ENCODE measurements around the gene SBF1.

GRCh38 chr22:50474710-50475651, at the start of gene SBF1:
- no peak for TF ChIP-seq ZFP3 (CRISPR knock-in tag; IDR thresholded peaks at IDR 0.05)
- TF ChIP-seq CREB5 (CRISPR knock-in tag; IDR thresholded peaks at IDR 0.05; ENCODE audit: low read depth): no peak
- no peak for TF ChIP-seq ARNTL (CRISPR knock-in tag; IDR thresholded peaks at IDR 0.05; ENCODE audit: borderline replicate concordance, low read depth)
- no peak for TF ChIP-seq PATZ1 (CRISPR knock-in tag; IDR thresholded peaks at IDR 0.05; ENCODE audit: borderline replicate concordance)
- no peak for TF ChIP-seq ZFP30 (CRISPR knock-in tag; IDR thresholded peaks at IDR 0.05)
- no peak for TF ChIP-seq RARB (CRISPR knock-in tag; IDR thresholded peaks at IDR 0.05)
- no peak for TF ChIP-seq SNAI2 (CRISPR knock-in tag; IDR thresholded peaks at IDR 0.05)
- no peak for TF ChIP-seq ZNF70 (CRISPR knock-in tag; IDR thresholded peaks at IDR 0.05)
- TF ChIP-seq TCF4 (CRISPR knock-in tag; IDR thresholded peaks at IDR 0.05; ENCODE audit: borderline replicate concordance): no peak

Measured in SK-N-SH treated with all-trans-retinoic acid at 6 μM for 48 hours (cell line).